A673 (cell line): Measurements from ENCODE around the gene TSC22D3. TPM values are rescaled to one million over a fixed set of nuclear protein-coding genes. Genes with fewer than 3 reads are reported as not detected.
A peak's percentile ranks its signal among the peaks of the same experiment; 100 is the strongest.

Experiments
- BruUV-seq: library from RNA; stranded (reverse); fragments of 400-500 nt; replicated peaks from 2 replicates; lab custom pipeline; 2021; lab: Mats Ljungman, UMichigan
- CTCF ChIA-PET: fragments of 300-600 bp; sonication (Branson Sonifier 250); formaldehyde crosslinking; loops from one replicate; lab custom pipeline; 2022; ENCODE audit warnings: antibody characterized with exemption; lab: Charles Lee
- POLR2A ChIA-PET: fragments of 300-600 bp; sonication (Branson Sonifier 250); formaldehyde crosslinking; loops from one replicate; lab custom pipeline; 2022; ENCODE audit warnings: antibody characterized with exemption; ENCODE audit not compliant: low non-redundant PET; lab: Charles Lee
- DNase-seq: peaks from one replicate; pipeline ENCODE4 v3.0.0-alpha.2; 2015; ENCODE audit warnings: low spot score
- H3K27ac ChIP-seq: fragments of 200-600 bp; sonication (generic); 2 replicates; pipeline ENCODE4 v1.5.1; 2016; ENCODE audit warnings: mixed run types, low read depth, mild to moderate bottlenecking, mixed read lengths, antibody characterized with exemption, low read length; ENCODE audit not compliant: poor library complexity, severe bottlenecking
- H3K27me3 ChIP-seq: fragments of 200-600 bp; sonication (generic); replicated peaks from 2 replicates; pipeline ENCODE4 v1.6.1; 2017; ENCODE audit warnings: mixed run types, low read depth, mild to moderate bottlenecking, mixed read lengths, antibody characterized with exemption, low read length; ENCODE audit not compliant: insufficient read depth, poor library complexity
- H3K36me3 ChIP-seq: fragments of 200-600 bp; sonication (generic); 2 replicates; pipeline ENCODE4 v1.6.1; 2016; ENCODE audit warnings: mixed run types, mild to moderate bottlenecking, mixed read lengths, antibody characterized with exemption, low read length; ENCODE audit not compliant: insufficient read depth, poor library complexity, severe bottlenecking
- H3K4me1 ChIP-seq: fragments of 200-600 bp; sonication (generic); 2 replicates; pipeline ENCODE4 v1.6.1; 2017; ENCODE audit warnings: mixed run types, mild to moderate bottlenecking, mixed read lengths, antibody characterized with exemption, low read length; ENCODE audit not compliant: insufficient read depth, poor library complexity, severe bottlenecking
- H3K4me3 ChIP-seq: fragments of 200-600 bp; sonication (generic); 2 replicates; pipeline ENCODE4 v1.5.1; 2016; ENCODE audit warnings: low read depth, mixed run types, mild to moderate bottlenecking, mixed read lengths, low read length; ENCODE audit not compliant: poor library complexity, severe bottlenecking
- H3K9me3 ChIP-seq: fragments of 200-600 bp; sonication (generic); 2 replicates; pipeline ENCODE4 v1.6.1; 2016; ENCODE audit warnings: mixed run types, low read depth, mild to moderate bottlenecking, mixed read lengths, antibody characterized with exemption, low read length; ENCODE audit not compliant: poor library complexity, severe bottlenecking
- CTCF ChIP-seq: fragments of 300-800, 200-600 bp; sonication (generic); conservative IDR thresholded peaks from 2 replicates; pipeline ENCODE4 v1.5.1; 2017; ENCODE audit warnings: low read depth, mild to moderate bottlenecking, antibody characterized with exemption, low read length, moderate library complexity, mixed read lengths
- EZH2 ChIP-seq: fragments of 200-600 bp; sonication (generic); IDR thresholded peaks from 2 replicates; pipeline ENCODE4 v1.6.1; 2017; ENCODE audit warnings: borderline replicate concordance, low read depth, mild to moderate bottlenecking, mixed read lengths, antibody characterized with exemption, low read length; ENCODE audit not compliant: poor library complexity, severe bottlenecking
- intact Hi-C: fragments of 100-400 bp; cut with micrococcal nuclease; formaldehyde crosslinking; loops from one replicate; pipeline ENCODE4 v1.10.0; 2022; ENCODE audit not compliant: unreplicated experiment
- total RNA-seq: library from RNA; stranded (reverse); gene quantifications from 2 replicates; pipeline ENCODE4 v1.2.3, GENCODE V29; 2021

TSC22D3 gene
- total RNA-seq, 1 experiment from 2014 or later = 10.6 TPM

- Histone ChIP-seq H3K4me3 (no peak overlapping the region), H3K36me3 (no peaks in the 10 kb centered on the region), H3K27me3 (no peaks in the 10 kb centered on the region), H3K9me3 (no peaks in the 10 kb centered on the region), H3K4me1 (peaks cover 30% of the 10 kb centered on the region), H3K27ac (no peak overlapping the region)
- ChIA-PET CTCF (no interaction called here), POLR2A (interaction anchor here (0.6 kb wide), 1 partner anchor 56 kb away, joined by 3 read pairs; no protein-coding TSS in a partner anchor)
- TF ChIP-seq EZH2 (no peak), CTCF (no peak)
- BruUV-seq = no TSS peak
- intact Hi-C loops = no loop called here
- DNase-seq = no peak
Observed at GRCh38 chrX:107738272-107738671, 37.3 kb downstream of the TSC22D3 start.

- ChIA-PET POLR2A (no interaction called here), CTCF (interaction anchor here (0.7 kb wide), 1 partner anchor 64 kb away, joined by 3 read pairs; no protein-coding TSS in a partner anchor)
- DNase-seq = peak; percentile 94
- Histone ChIP-seq H3K9me3 (no peaks in the 10 kb centered on the region), H3K36me3 (no peaks in the 10 kb centered on the region), H3K27me3 (no peaks in the 10 kb centered on the region), H3K4me3 (no peak overlapping the region), H3K4me1 (peaks cover 23% of the 10 kb centered on the region), H3K27ac (peak overlapping the region; percentile 29)
- intact Hi-C loops = no loop called here
- BruUV-seq = no TSS peak
- TF ChIP-seq EZH2 = no peak
- no peak for TF ChIP-seq CTCF
Observed at GRCh38 chrX:107736781-107737531, 38.6 kb downstream of the TSC22D3 start.

- Histone ChIP-seq H3K4me3 (no peak overlapping the region), H3K36me3 (no peaks in the 10 kb centered on the region), H3K27ac (no peak overlapping the region), H3K9me3 (no peaks in the 10 kb centered on the region), H3K27me3 (no peaks in the 10 kb centered on the region), H3K4me1 (peaks cover 12% of the 10 kb centered on the region)
- DNase-seq = no peak
- ChIA-PET CTCF (no interaction called here), POLR2A (no interaction called here)
- no TSS peak for BruUV-seq
- intact Hi-C loops = no loop called here
- no peak for TF ChIP-seq EZH2
- TF ChIP-seq CTCF = no peak
Observed at GRCh38 chrX:107734646-107735045, 40.9 kb downstream of the TSC22D3 start.
